Body of pancreas (tissue), 4 donors: ENCODE measurements around the gene TLNRD1. TPM values are rescaled to one million over a fixed set of nuclear protein-coding genes. Genes with fewer than 3 reads are reported as not detected.

Experiments used
- ATAC-seq: fragments of 150-250 bp; one replicate; pipeline ENCODE4 v1.9.1; 2016
- DNase-seq, 4 donors: peaks; one replicate each; pipeline ENCODE4 v3.0.0-alpha.2; 2019
- H3K27ac ChIP-seq, 4 donors: fragments of 200-600 bp; sonication (generic); 1 replicate in 3 of 4; 2 replicates in 1 of 4; pipeline versions ENCODE4 v1.5.1 to v1.6.1; 2016 to 2019; ENCODE audit warnings: mild to moderate bottlenecking in 1 of 4, mixed read lengths in 1 of 4, moderate library complexity in 1 of 4
- H3K27me3 ChIP-seq, 2 donors: fragments of 200-600 bp; sonication (generic); one replicate each; pipeline ENCODE4 v1.6.0; 2016; ENCODE audit warnings: mild to moderate bottlenecking in 1 of 2
- H3K36me3 ChIP-seq, 2 donors: fragments of 200-600 bp; sonication (generic); replicated peaks in 1 of 2; 2 replicates each; pipeline ENCODE4 v1.5.1; 2016; ENCODE audit warnings: low read depth in 2 of 2; ENCODE audit not compliant: insufficient read depth in 1 of 2
- H3K4me1 ChIP-seq: fragments of 200-600 bp; sonication (generic); one replicate; pipeline ENCODE4 v1.6.0; 2016
- H3K4me3 ChIP-seq, 2 donors: fragments of 200-600 bp; sonication (generic); 1 replicate in 1 of 2; 2 replicates in 1 of 2; pipeline ENCODE4 v1.5.1; 2016 to 2019
- H3K9me3 ChIP-seq, 3 donors: fragments of 200-600 bp; sonication (generic); 1 replicate in 2 of 3; 2 replicates in 1 of 3; pipeline ENCODE4 v1.5.1; 2016
- CTCF ChIP-seq, 7 experiments: fragments of 450-650 bp in 4 of 7; fragments of 200-600 bp in 3 of 7; sonication (generic) in 3 of 7; IDR thresholded peaks; one replicate each; pipeline ENCODE4 v1.5.1; 2016 to 2019; ENCODE audit warnings: antibody characterized with exemption in 7 of 7
- POLR2A ChIP-seq, 3 donors: fragments of 450-650 bp; IDR thresholded peaks; one replicate each; pipeline ENCODE4 v1.6.1; 2016; ENCODE audit warnings: antibody characterized with exemption in 3 of 3, mild to moderate bottlenecking in 2 of 3
- WGBS, 2 donors: methylation state at CpG; one replicate each; pipeline ENCODE4 v1.1.5; 2017; 5-methylcytosine and 5-hydroxymethylcytosine counted together
- intact Hi-C: fragments of 100-400 bp; cut with DNase I; formaldehyde crosslinking; loops from one replicate; pipeline ENCODE4 v1.15.1; 2023
- total RNA-seq, 2 donors: library from RNA; depleted of rRNA; stranded (reverse); fragments of >200 nt; gene quantifications; one replicate each; pipeline ENCODE4 v1.1.0, GENCODE V29; 2016

TLNRD1 gene
- total RNA-seq, 2 donors from 2014 or later: 22.6 to 44.8 TPM

DNA sequence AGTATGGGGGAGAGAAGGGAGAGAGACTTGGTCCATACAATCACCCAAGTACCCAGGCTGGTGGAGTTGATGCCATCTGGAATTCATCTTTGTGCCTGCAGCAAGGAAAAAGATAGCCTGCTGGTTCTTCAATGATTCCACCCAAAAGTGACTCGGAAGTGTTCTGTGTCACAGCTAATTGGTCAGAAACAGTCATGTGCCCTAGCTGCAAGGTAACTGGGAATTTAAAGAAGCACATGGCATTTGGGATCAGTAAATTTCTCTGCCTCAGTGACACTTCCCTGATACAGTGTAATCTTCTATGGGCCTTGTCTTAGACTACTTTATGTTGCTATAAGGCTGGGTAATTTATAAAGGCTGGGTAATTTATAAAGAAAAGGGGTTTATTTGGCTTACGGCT is 17.5 kb downstream of the TLNRD1 start:
- Histone ChIP-seq H3K4me1 (peaks cover 5% of the 10 kb centered on the region), H3K36me3 (no peaks in the 10 kb centered on the region), H3K4me3 (no peak overlapping the region), H3K9me3 (no peaks in the 10 kb centered on the region), H3K27ac (no peak overlapping the region), H3K27me3 (no peaks in the 10 kb centered on the region)
- WGBS, 2 donors: 92 to 96% methylated on average over 2 of the region's 2 CpGs
- DNase-seq: no peak
- no peak for TF ChIP-seq CTCF (IDR thresholded peaks at IDR 0.05)
- TF ChIP-seq POLR2A (IDR thresholded peaks at IDR 0.05): no peak
- intact Hi-C loops: no loop called here
- no peak for ATAC-seq

GRCh38 chr15:81021321-81021720 is 20.6 kb downstream of the TLNRD1 start:
- Histone ChIP-seq H3K27ac (no peak overlapping the region), H3K4me3 (no peak overlapping the region), H3K4me1 (no peaks in the 10 kb centered on the region), H3K27me3 (no peaks in the 10 kb centered on the region), H3K9me3 (no peaks in the 10 kb centered on the region), H3K36me3 (no peaks in the 10 kb centered on the region)
- no peak for ATAC-seq
- WGBS, 2 donors: 90 to 93% methylated on average over 7 of the region's 7 CpGs
- DNase-seq: no peak
- intact Hi-C loops: no loop called here
- TF ChIP-seq POLR2A (IDR thresholded peaks at IDR 0.05): no peak
- TF ChIP-seq CTCF (IDR thresholded peaks at IDR 0.05): no peak

- WGBS, 2 donors: 61 to 81% methylated on average over 13 of the region's 13 CpGs
- Histone ChIP-seq H3K27ac (peak overlapping the region in 2 of 4 donors; percentile 38 to 62), H3K4me3 (no peak overlapping the region), H3K9me3 (no peaks in the 10 kb centered on the region), H3K36me3 (no peaks in the 10 kb centered on the region), H3K27me3 (no peaks in the 10 kb centered on the region), H3K4me1 (no peaks in the 10 kb centered on the region)
- TF ChIP-seq CTCF (IDR thresholded peaks at IDR 0.05): no peak
- intact Hi-C loops: no loop called here
- ATAC-seq (peak; percentile 55), DNase-seq (peak in 3 of 4 donors; percentile 41 to 69 (median 42))
Measured at GRCh38 chr15:81023483-81024264, 23.0 kb downstream of the TLNRD1 start.

GRCh38 chr15:81024265-81024872 is 23.6 kb downstream of the TLNRD1 start:
- DNase-seq: no peak

More at GRCh38 chr15:81024265-81024872, 23.6 kb downstream of the TLNRD1 start:
- Histone ChIP-seq H3K27me3 (no peaks in the 10 kb centered on the region), H3K27ac (peak overlapping the region in 2 of 4 donors; percentile 38 to 62), H3K4me3 (no peak overlapping the region), H3K4me1 (peaks cover under 1% of the 10 kb centered on the region), H3K9me3 (no peaks in the 10 kb centered on the region), H3K36me3 (no peaks in the 10 kb centered on the region)
- 79 to 91% methylated on average over 10 of the region's 10 CpGs for WGBS, 2 donors
- intact Hi-C loops: no loop called here
- no peak for ATAC-seq
- TF ChIP-seq CTCF (IDR thresholded peaks at IDR 0.05): no peak
- no peak for TF ChIP-seq POLR2A (IDR thresholded peaks at IDR 0.05)
